ENCODE measurements around the gene DNLZ. TPM values are rescaled to one million over a fixed set of nuclear protein-coding genes. Genes with fewer than 3 reads are reported as not detected.

DNLZ gene
- total RNA-seq, 1 experiment from 2014 or later: 9.1 TPM

- intact Hi-C loops (cut with micrococcal nuclease; ENCODE audit: unreplicated experiment): no loop called here
- no peaks in the 10 kb centered on the region for H3K4me1 ChIP-seq (replicated peaks; ENCODE audit: insufficient read depth)
- H3K79me2 ChIP-seq (ENCODE audit: low read depth): no peaks in the 10 kb centered on the region
- H3K4me3 ChIP-seq: no peak overlapping the region
- H4K20me1 ChIP-seq (ENCODE audit: insufficient read depth): no peaks in the 10 kb centered on the region; the same call in 1 of the 2 replicates
- no peak for DNase-seq
- no TSS peak for BruUV-seq (replicated peaks)
- H3K9me3 ChIP-seq (ENCODE audit: insufficient read depth, low read depth): no peaks in the 10 kb centered on the region
- no peak overlapping the region for H2AFZ ChIP-seq
- H3K4me2 ChIP-seq: no peak overlapping the region
- CTCF ChIA-PET: no interaction called here
- no peaks in the 10 kb centered on the region; the same call in 1 of the 2 replicates for H3K36me3 ChIP-seq (ENCODE audit: low read depth)
- no peak overlapping the region for H3K27ac ChIP-seq
- TF ChIP-seq CTCF (conservative IDR thresholded peaks at IDR 0.05): no peak
- no peak for TF ChIP-seq EZH2 (IDR thresholded peaks at IDR 0.05; ENCODE audit: low read depth)
- no peaks in the 10 kb centered on the region for H3F3A ChIP-seq (ENCODE audit: insufficient read depth, low read depth)
- no peaks in the 10 kb centered on the region for H3K27me3 ChIP-seq (ENCODE audit: insufficient read depth, low read depth)
- H3K9me2 ChIP-seq (ENCODE audit: insufficient read depth): no peaks in the 10 kb centered on the region
- POLR2A ChIA-PET (ENCODE audit: unreplicated experiment): no interaction called here
These were observed 19.9 kb upstream of the DNLZ start for GRCh38 chr9:136383436-136383835.

GRCh38 chr9:136381966-136382513, 18.5 kb upstream of the DNLZ start:
- Histone ChIP-seq H3K9me2 (ENCODE audit: insufficient read depth) (no peaks in the 10 kb centered on the region), H3K27ac (no peak overlapping the region), H3K79me2 (ENCODE audit: low read depth) (no peaks in the 10 kb centered on the region), H3K9me3 (ENCODE audit: insufficient read depth, low read depth) (no peaks in the 10 kb centered on the region), H3K4me3 (no peak overlapping the region), H3K4me2 (no peak overlapping the region), H3F3A (ENCODE audit: insufficient read depth, low read depth) (no peaks in the 10 kb centered on the region), H3K4me1 (replicated peaks; ENCODE audit: insufficient read depth) (no peaks in the 10 kb centered on the region), H3K27me3 (ENCODE audit: insufficient read depth, low read depth) (no peaks in the 10 kb centered on the region), H2AFZ (no peak overlapping the region), H3K36me3 (ENCODE audit: low read depth) (no peaks in the 10 kb centered on the region; the same call in 1 of the 2 replicates), H4K20me1 (ENCODE audit: insufficient read depth) (no peaks in the 10 kb centered on the region; the same call in 1 of the 2 replicates)
- DNase-seq: no peak
- BruUV-seq (replicated peaks): no TSS peak
- intact Hi-C loops (cut with micrococcal nuclease; ENCODE audit: unreplicated experiment): no loop called here
- ChIA-PET CTCF (no interaction called here), POLR2A (ENCODE audit: unreplicated experiment) (no interaction called here)
- TF ChIP-seq EZH2 (IDR thresholded peaks at IDR 0.05; ENCODE audit: low read depth) (no peak), CTCF (conservative IDR thresholded peaks at IDR 0.05) (no peak)

- Histone ChIP-seq H3K36me3 (ENCODE audit: low read depth) (no peaks in the 10 kb centered on the region; the same call in 1 of the 2 replicates), H3K4me3 (no peak overlapping the region), H3K79me2 (ENCODE audit: low read depth) (no peaks in the 10 kb centered on the region), H4K20me1 (ENCODE audit: insufficient read depth) (no peaks in the 10 kb centered on the region; the same call in 1 of the 2 replicates), H3K9me3 (ENCODE audit: insufficient read depth, low read depth) (no peaks in the 10 kb centered on the region), H3K27ac (no peak overlapping the region), H3K27me3 (ENCODE audit: insufficient read depth, low read depth) (no peaks in the 10 kb centered on the region), H3F3A (ENCODE audit: insufficient read depth, low read depth) (no peaks in the 10 kb centered on the region), H3K9me2 (ENCODE audit: insufficient read depth) (no peaks in the 10 kb centered on the region), H2AFZ (no peak overlapping the region), H3K4me2 (no peak overlapping the region), H3K4me1 (replicated peaks; ENCODE audit: insufficient read depth) (no peaks in the 10 kb centered on the region)
- POLR2A ChIA-PET (ENCODE audit: unreplicated experiment): interaction anchor here (0.6 kb wide), 1 partner anchor 16 kb away, joined by 3 read pairs; no protein-coding TSS in a partner anchor
- intact Hi-C loops (cut with micrococcal nuclease; ENCODE audit: unreplicated experiment): no loop called here
- TF ChIP-seq CTCF (conservative IDR thresholded peaks at IDR 0.05) (no peak), EZH2 (IDR thresholded peaks at IDR 0.05; ENCODE audit: low read depth) (no peak)
- CTCF ChIA-PET: no interaction called here
- no peak for DNase-seq
- no TSS peak for BruUV-seq (replicated peaks)
These were observed 17.8 kb upstream of the DNLZ start for GRCh38 chr9:136381311-136381710.
